HG03095 (cell line): Measurements from ENCODE around the gene NASP.

Source experiments
- ATAC-seq: cut with Tn5 transposase; IDR thresholded peaks from one replicate; pipeline ENCODE4 v1.9.1; 2021; ENCODE audit warnings: moderate library complexity; ENCODE audit not compliant: unreplicated experiment

NASP gene

GRCh38 chr1:45666836-45667235, 83.0 kb downstream of the NASP start:
- no peak for ATAC-seq

GRCh38 chr1:45667321-45668111, 83.7 kb downstream of the NASP start:
- ATAC-seq = no peak
